GM18520 (cell line): ENCODE data around the gene HDGFL2.

Experiments used
- ATAC-seq: cut with Tn5 transposase; IDR thresholded peaks from one replicate; pipeline ENCODE4 v1.9.1; 2021; ENCODE audit not compliant: unreplicated experiment

Gene HDGFL2

GRCh38 chr19:4464815-4465581, 7.1 kb upstream of the HDGFL2 start:
- no peak for ATAC-seq

- no peak for ATAC-seq
Observed at GRCh38 chr19:4467835-4468234, 4.3 kb upstream of the HDGFL2 start.

GRCh38 chr19:4471403-4472173, 509 bp upstream of the HDGFL2 start:
- ATAC-seq, result peak; percentile 84

- ATAC-seq, result no peak
Observed at GRCh38 chr19:4473011-4473762, 1.1 kb downstream of the HDGFL2 start.

- ATAC-seq, result no peak
Observed at GRCh38 chr19:4473763-4474513, 1.8 kb downstream of the HDGFL2 start.

- ATAC-seq, result no peak
Observed at GRCh38 chr19:4474514-4475022, 2.5 kb downstream of the HDGFL2 start.

GRCh38 chr19:4477034-4477801, 5.1 kb downstream of the HDGFL2 start:
- no peak for ATAC-seq

- no peak for ATAC-seq
Observed at GRCh38 chr19:4482721-4483364, 10.7 kb downstream of the HDGFL2 start.

- no peak for ATAC-seq
Observed at GRCh38 chr19:4483385-4483784, 11.3 kb downstream of the HDGFL2 start.

- ATAC-seq, result no peak
Observed at GRCh38 chr19:4487572-4487971, 15.5 kb downstream of the HDGFL2 start.

GRCh38 chr19:4488496-4488895, 16.4 kb downstream of the HDGFL2 start:
- no peak for ATAC-seq

GRCh38 chr19:4491446-4491845, 19.3 kb downstream of the HDGFL2 start:
- ATAC-seq, result no peak

- ATAC-seq, result no peak
Observed at GRCh38 chr19:4492337-4493103, 20.4 kb downstream of the HDGFL2 start.

GRCh38 chr19:4493104-4493928, 21.2 kb downstream of the HDGFL2 start:
- no peak for ATAC-seq

- no peak for ATAC-seq
Observed at GRCh38 chr19:4493929-4494690, 22.0 kb downstream of the HDGFL2 start.

- ATAC-seq, result no peak
Observed at GRCh38 chr19:4494691-4495064, 22.6 kb downstream of the HDGFL2 start.

GRCh38 chr19:4495471-4495870, 23.4 kb downstream of the HDGFL2 start:
- no peak for ATAC-seq
